Measurements from ENCODE around the gene KANK2. TPM values are rescaled to one million over a fixed set of nuclear protein-coding genes. Genes with fewer than 3 reads are reported as not detected.
"Not testable (repeated sequence)": the region's sequence is repeated elsewhere in the genome, so short reads cannot be mapped to it uniquely, and the experiment has no call there.

The KANK2 gene
- total RNA-seq, 1 donor from 2014 or later = 84.7 TPM

DNA sequence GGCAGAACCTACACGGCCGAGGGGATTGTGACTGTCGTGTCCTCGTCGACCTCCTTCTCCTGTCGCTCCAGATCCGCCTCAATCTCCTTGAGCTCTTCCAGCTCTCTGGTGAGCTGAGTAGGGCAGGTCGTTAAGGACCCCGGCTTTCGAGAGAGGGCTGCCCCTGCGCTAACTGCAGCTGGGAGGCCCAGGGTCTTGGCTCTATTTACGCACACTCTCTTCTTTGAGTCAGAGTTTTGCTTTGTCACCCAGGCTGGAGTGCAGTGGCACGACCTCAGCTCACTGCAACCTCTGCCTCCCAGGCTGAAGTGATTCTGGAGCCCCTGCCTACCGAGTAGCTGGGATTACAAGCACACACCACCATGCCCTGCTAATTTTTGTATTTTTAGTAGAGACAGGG lies 49.3 kb downstream of the KANK2 start:
- Mint-ChIP-seq H3K4me1 (peaks cover 15% of the 10 kb centered on the region), H3K36me3 (peaks cover 9% of the 10 kb centered on the region), H3K9me3 (no peaks in the 10 kb centered on the region), H3K27me3 (ENCODE audit: low read depth) (no peaks in the 10 kb centered on the region), H3K27ac (no peak overlapping the region), H3K4me3 (no peak overlapping the region)
- no peak for DNase-seq (ENCODE audit: low spot score in 2 of 2, unreplicated experiment in 2 of 2)
- TF ChIP-seq, protein P1, sequence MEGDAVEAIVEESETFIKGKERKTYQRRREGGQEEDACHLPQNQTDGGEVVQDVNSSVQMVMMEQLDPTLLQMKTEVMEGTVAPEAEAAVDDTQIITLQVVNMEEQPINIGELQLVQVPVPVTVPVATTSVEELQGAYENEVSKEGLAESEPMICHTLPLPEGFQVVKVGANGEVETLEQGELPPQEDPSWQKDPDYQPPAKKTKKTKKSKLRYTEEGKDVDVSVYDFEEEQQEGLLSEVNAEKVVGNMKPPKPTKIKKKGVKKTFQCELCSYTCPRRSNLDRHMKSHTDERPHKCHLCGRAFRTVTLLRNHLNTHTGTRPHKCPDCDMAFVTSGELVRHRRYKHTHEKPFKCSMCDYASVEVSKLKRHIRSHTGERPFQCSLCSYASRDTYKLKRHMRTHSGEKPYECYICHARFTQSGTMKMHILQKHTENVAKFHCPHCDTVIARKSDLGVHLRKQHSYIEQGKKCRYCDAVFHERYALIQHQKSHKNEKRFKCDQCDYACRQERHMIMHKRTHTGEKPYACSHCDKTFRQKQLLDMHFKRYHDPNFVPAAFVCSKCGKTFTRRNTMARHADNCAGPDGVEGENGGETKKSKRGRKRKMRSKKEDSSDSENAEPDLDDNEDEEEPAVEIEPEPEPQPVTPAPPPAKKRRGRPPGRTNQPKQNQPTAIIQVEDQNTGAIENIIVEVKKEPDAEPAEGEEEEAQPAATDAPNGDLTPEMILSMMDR (IDR thresholded peaks at IDR 0.05; ENCODE audit: unreplicated experiment) = no peak

DNA sequence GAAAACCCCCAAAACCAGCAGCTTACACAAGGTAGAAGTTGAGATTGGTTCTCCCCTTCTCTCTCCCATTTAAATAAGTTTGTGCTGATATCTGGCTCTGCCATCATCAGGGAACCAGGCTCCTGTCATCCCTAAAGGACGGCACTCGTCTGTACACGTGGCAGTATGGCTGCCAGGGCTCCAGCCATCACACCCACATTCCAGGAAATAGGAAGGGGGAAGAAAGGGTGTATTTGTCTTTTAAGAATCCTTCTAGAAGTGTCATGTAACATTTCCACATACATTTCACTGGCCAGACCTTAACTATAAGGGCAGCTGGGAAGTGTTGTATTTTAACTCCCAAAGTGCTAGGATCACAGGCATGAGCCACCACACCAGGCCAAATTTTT lies 51.8 kb downstream of the KANK2 start:
- Mint-ChIP-seq H3K27me3 (ENCODE audit: low read depth) (no peaks in the 10 kb centered on the region), H3K4me3 (no peak overlapping the region), H3K36me3 (peaks cover 9% of the 10 kb centered on the region), H3K9me3 (no peaks in the 10 kb centered on the region), H3K27ac (no peak overlapping the region), H3K4me1 (peaks cover 23% of the 10 kb centered on the region)
- TF ChIP-seq, protein P1 (IDR thresholded peaks at IDR 0.05; ENCODE audit: unreplicated experiment) = no peak
- DNase-seq (ENCODE audit: low spot score in 2 of 2, unreplicated experiment in 2 of 2) = no peak

DNA sequence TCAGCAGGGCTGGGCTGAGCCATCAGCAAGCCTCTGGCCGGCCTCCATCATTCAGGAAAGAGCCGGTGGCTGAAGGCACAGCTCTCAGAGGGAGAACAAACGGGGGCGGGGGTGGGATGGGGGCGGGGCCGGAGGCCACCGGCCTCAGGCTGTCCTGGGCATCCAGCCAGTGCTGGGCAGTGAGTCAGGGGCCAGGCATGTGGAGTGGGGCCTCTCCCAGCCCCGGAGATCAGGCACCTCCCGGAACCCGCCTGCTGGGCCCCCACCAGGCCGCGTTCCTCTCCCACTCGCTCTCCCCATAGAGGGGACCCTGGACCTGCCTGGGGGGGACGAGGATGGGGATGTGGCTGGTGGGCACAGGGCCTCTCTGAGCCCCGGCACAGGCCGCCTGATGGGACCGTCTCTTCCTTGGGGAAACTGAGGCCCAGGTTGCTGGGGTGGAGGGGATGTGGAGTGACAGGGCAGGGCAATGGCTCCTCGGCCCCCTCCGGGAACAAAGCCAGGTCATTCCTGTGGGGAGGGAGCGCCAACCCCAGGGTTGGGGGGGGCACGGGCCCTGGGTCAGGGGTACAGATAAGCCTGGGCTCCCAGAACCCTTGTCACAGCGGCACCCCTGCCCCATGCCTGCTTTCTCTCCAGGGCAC lies 54.7 kb downstream of the KANK2 start:
- peak overlapping the region; percentile 17 for H3K4me3 Mint-ChIP-seq
- DNase-seq (ENCODE audit: low spot score in 2 of 2, unreplicated experiment in 2 of 2) = peak; percentile 69 to 82
- peaks cover 9% of the 10 kb centered on the region for H3K36me3 Mint-ChIP-seq
- H3K27ac Mint-ChIP-seq = peak overlapping the region; percentile 94
- TF ChIP-seq, protein P1 (IDR thresholded peaks at IDR 0.05; ENCODE audit: unreplicated experiment) = no peak
- peaks cover 38% of the 10 kb centered on the region for H3K4me1 Mint-ChIP-seq
- no peaks in the 10 kb centered on the region for H3K27me3 Mint-ChIP-seq (ENCODE audit: low read depth)
- no peaks in the 10 kb centered on the region for H3K9me3 Mint-ChIP-seq

DNA sequence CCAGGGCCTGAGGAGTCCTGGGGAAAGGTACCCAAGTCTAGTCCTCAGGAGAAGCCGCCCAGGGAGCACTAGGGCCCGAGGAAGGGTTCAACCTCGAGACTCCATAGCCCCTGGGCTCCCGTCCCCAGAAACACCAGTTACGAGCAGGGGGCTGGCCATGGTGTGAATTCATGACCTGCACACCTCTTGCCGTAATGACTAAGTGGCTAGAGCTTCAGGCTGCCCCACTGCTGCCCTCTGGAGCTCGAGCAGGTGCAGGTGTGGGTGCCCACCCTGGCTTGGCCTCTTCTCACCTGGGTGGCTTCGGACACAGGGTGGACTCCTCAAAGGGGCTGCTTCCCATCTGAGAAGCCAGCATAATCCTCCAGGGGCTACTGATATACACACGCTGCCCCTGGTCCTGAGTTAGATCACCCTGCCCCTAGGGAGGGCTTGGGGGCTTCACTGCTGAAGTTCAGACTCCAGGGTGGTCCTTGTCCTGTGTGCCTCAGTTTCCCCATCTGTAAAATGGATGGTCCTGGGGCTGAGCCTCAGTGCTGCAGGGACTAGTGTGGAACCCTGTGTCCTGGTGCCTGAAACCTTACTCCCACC lies 55.3 kb downstream of the KANK2 start:
- no peaks in the 10 kb centered on the region for H3K27me3 Mint-ChIP-seq (ENCODE audit: low read depth)
- H3K4me1 Mint-ChIP-seq = peaks cover 40% of the 10 kb centered on the region
- DNase-seq (ENCODE audit: low spot score in 2 of 2, unreplicated experiment in 2 of 2) = no peak
- peaks cover 8% of the 10 kb centered on the region for H3K36me3 Mint-ChIP-seq
- peak overlapping the region; percentile 89 for H3K27ac Mint-ChIP-seq
- no peak overlapping the region for H3K4me3 Mint-ChIP-seq
- H3K9me3 Mint-ChIP-seq = no peaks in the 10 kb centered on the region
- TF ChIP-seq, protein P1 (IDR thresholded peaks at IDR 0.05; ENCODE audit: unreplicated experiment) = no peak

DNA sequence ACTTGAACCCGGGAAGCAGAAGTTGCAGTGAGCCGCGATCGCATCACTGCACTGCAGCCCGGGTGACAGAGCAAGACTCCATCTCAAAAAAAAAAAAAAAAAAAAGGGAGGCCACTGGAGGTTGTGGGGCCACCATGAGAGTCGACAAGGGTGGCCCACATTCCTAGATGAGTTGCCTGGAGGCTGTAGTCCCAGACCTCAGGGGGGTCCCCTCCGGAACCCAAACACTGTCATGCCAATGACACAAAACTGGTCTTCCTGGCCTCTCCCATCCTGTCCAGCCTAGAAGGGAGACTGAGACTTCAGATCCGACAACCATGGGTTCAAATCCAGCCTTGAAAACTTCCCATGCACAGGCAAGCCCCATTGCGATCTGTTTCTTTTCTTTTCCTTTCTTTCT lies 56.4 kb downstream of the KANK2 start:
- Mint-ChIP-seq H3K27ac (peak overlapping the region; percentile 12), H3K4me3 (no peak overlapping the region), H3K9me3 (no peaks in the 10 kb centered on the region), H3K27me3 (ENCODE audit: low read depth) (no peaks in the 10 kb centered on the region), H3K4me1 (peaks cover 40% of the 10 kb centered on the region), H3K36me3 (peaks cover 3% of the 10 kb centered on the region)
- TF ChIP-seq, protein P1 (IDR thresholded peaks at IDR 0.05; ENCODE audit: unreplicated experiment) = no peak
- no peak for DNase-seq (ENCODE audit: low spot score in 2 of 2, unreplicated experiment in 2 of 2)

DNA sequence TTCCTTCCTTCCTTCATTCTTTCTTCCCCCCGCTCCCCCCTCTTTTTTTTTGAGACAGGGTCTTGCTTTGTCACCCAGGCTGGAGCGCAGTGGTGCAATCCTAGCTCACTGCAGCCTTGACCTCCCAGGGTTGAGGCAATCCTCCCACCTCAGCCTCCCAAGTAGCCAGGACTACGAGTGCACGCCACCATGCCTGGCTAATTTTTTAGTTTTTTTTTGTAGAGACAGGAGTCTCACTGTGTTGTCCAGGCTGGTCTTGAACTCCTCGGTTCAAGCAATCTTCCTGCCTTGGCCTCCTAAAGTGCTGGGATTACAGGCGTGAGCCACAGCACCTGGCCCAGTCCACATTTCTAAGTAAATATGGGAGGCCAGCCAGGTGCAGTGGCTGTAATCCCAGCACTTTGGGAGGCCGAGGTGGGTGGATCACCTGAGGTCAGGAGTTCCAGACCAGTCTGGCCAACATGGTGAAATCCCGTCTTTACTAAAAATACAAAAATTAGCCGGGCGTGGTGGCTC lies 57.3 kb downstream of the KANK2 start:
- H3K36me3 Mint-ChIP-seq; H3K27ac Mint-ChIP-seq; H3K9me3 Mint-ChIP-seq; H3K4me3 Mint-ChIP-seq; DNase-seq (ENCODE audit: low spot score in 2 of 2, unreplicated experiment in 2 of 2); H3K27me3 Mint-ChIP-seq (ENCODE audit: low read depth): not testable (repeated sequence)
- H3K4me1 Mint-ChIP-seq = peaks cover 40% of the 10 kb centered on the region

All from mesothelial cell of epicardium (in vitro differentiated cells).